Measurements from ENCODE around the gene ADAM12. TPM values are rescaled to one million over a fixed set of nuclear protein-coding genes. Genes with fewer than 3 reads are reported as not detected.

The ADAM12 gene
- polyA plus RNA-seq, 3 donors, result 1.0 to 9.2 (median 1.5) TPM

DNA sequence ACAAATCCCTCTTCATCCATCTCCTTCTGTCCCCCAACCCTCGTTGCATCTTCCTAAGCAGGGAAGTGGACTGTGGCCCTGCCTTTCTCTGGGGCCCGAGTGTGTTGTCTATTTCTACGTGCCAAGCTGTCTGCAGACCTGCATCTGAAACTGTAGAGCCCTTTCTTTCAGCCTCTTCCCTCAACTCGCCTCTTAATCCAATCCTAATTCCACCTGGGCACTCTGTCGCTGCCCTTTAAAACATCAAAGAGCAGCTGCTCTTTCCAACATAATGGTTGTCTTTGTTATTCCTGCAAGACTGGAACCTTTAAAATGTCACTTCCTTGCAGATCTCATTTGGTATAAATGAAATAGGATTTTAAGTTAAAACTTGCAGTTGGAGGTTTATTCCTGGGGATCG, 21.5 kb upstream of the ADAM12 start:
- WGBS, 3 donors, result 61 to 76% (median 73%) methylated on average over 6 of the region's 6 CpGs

DNA sequence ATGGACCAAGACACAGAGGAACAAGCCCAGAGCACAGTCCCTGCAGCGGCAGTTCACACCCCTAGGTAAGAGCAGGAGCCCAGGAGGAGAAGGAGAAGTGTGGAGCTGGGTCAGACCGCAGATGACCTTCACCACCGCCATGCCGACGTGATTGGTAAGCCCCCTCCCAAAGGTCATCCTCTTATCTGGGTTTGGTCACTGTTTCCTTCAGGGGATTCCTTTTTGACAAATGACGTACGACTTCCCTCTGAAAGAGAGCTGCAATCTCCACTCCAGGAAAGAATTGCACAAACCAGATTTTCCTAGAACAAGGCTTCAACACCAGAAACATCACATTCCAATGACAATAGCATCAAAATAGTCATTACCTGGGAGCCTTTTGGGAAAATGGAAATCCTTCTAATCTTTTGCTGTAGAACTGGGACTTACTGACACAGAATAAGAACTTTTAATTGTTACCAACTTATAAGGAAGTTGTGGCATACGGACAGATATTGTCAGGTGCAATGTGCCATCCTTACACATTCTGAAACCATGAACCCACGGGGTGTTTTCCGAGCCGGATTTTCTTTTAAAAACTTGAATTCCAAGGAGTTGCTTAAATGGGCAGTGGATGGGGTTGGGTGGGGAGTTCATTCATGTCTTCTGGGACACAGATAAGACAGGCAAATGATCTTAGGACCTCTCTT, 20.8 kb upstream of the ADAM12 start:
- H3K27ac ChIP-seq (ENCODE audit: low read depth, low read length), result no peak overlapping the region
- 34 to 44% (median 41%) methylated on average over 11 of the region's 11 CpGs for WGBS, 3 donors

More for the DNA sequence above, 21.5 kb upstream of the ADAM12 start:
- no peak overlapping the region for H3K27ac ChIP-seq (ENCODE audit: low read depth, low read length)

DNA sequence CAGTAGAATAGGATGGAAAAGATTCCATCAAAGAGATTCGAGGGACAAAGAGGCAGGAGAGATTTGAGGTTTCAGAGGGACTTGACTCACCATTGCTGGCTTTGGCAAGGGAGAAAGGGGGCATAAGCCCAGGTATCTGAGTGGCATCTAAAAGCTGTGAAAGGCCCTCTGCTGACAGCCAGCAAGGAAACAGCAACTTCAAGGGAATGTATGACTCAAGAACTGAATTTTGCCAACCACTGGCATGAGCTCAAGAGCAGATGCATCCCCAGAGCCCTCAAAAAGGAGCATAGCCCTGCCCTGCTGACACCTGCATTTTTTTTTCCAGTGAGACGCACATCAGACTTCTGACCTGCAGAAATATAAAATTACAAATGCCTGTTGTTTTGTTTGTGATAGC, 19.6 kb upstream of the ADAM12 start:
- 71 to 81% (median 78%) methylated on average over 2 of the region's 2 CpGs for WGBS, 3 donors
- H3K27ac ChIP-seq (ENCODE audit: low read depth, low read length), result no peak overlapping the region

DNA sequence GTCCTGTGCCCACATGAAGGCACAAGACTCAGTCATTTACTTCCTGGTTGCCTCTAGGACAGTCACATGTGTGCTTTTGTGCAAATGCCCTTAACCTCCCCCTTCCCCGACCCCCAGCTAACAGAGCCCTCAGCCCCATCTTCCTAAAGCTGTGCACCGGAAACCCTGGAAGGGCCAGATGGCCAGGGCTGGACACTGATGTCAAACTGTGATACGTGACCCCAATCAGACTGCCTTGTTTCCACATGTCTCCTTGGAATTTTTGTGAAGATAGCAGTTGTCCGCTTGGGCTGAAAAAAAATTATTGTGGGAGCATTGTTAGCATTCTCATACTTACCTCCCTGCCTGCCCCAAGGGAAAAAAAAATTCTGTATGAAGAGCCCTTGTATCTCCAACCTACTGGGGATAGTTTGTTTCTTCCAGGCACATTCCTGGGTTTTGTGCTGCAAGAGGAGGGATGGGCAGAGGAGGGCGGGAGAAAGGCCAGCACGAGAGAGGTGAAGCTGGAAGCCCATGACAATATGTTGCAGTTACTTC, 17.0 kb upstream of the ADAM12 start:
- 79 to 92% (median 81%) methylated on average over 6 of the region's 6 CpGs for WGBS, 3 donors
- H3K27ac ChIP-seq (ENCODE audit: low read depth, low read length), result no peak overlapping the region

- H3K27ac ChIP-seq (ENCODE audit: low read depth, low read length), result no peak overlapping the region
- 53 to 68% (median 62%) methylated on average over 7 of the region's 7 CpGs for WGBS, 3 donors
These were observed 14.7 kb upstream of the ADAM12 start for GRCh38 chr10:126402721-126403695.

GRCh38 chr10:126400641-126401040, 12.4 kb upstream of the ADAM12 start:
- WGBS, 3 donors, result 68 to 75% (median 72%) methylated on average over 4 of the region's 4 CpGs
- no peak overlapping the region for H3K27ac ChIP-seq (ENCODE audit: low read depth, low read length)

GRCh38 chr10:126398924-126399323, 10.6 kb upstream of the ADAM12 start:
- no peak overlapping the region for H3K27ac ChIP-seq (ENCODE audit: low read depth, low read length)
- 72 to 80% (median 76%) methylated on average over 4 of the region's 4 CpGs for WGBS, 3 donors

DNA sequence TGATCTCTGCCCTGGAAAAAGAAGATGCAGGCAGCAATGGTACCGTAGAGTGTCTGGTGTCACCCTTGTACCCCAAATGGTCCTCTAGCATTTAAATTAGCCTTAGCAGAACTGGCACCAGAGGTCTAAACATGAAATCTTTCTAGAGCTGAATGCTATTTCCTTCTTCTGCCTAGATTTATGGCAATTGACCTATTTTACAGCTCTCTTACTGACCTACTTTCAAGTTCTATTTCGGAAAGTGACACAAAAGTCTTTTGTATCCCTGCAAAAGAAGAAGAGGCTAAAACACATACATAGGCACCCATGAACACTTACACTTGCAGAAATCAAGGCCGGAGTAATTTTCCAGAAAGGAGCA, 10.1 kb upstream of the ADAM12 start:
- 73 to 82% (median 78%) methylated on average over 3 of the region's 3 CpGs for WGBS, 3 donors
- no peak overlapping the region for H3K27ac ChIP-seq (ENCODE audit: low read depth, low read length)

DNA sequence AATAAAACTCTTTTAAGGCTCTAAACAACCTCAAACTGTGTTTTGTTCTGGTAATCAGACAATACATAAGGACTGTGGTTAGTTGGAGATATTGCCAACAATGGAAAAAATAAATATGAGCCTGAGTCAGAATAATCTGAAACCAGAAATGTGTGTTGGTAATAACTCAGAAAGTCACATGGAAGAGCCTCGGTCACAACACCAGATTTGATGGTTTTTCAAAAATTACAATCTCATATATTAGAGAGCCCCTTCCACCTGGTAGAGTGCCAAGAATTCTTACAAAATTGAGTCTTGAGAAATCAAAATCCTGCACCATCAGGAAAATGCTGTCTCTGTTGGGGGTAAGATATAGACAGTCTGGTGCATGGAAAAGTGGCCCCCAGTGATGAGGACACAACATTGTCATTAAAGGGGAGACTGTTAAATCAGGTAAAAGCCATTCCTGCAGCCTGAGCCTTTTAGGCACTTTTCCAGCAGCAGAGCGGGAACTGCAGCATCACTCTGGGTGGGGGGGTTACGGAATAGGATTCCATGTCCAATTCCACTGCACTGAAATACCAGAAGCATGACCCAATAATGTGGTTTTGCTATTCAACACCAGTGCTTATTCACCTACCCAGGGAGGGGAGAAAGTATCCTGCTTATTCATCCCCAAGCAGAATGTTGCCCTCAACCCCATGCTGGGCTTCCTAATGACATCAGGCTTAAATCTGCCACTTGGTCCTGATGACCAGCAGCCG, 9.5 kb upstream of the ADAM12 start:
- no peak overlapping the region for H3K27ac ChIP-seq (ENCODE audit: low read depth, low read length)
- 74 to 77% (median 76%) methylated on average over 4 of the region's 4 CpGs for WGBS, 3 donors

DNA sequence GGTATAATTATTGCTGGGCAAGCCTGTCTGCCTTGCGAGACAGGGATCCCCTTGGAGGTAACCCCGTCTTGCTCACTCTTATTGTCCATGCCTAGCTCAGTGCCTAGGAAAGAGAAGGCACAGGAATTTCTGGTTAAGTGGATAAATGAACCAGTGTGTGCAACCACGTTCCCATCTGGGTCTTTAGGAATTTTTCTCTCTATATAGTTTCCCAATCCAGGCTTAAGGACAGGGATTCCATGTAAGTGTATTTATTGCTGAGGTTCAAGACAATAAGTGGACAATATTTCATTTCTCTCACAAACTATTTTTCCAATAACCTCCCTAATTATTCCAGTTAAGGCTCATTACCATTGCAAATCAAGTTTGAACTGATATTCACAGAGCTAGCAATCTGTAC, 8.9 kb upstream of the ADAM12 start:
- WGBS, 3 donors, result 72 to 87% (median 85%) methylated on average over 3 of the region's 3 CpGs
- no peak overlapping the region for H3K27ac ChIP-seq (ENCODE audit: low read depth, low read length)

DNA sequence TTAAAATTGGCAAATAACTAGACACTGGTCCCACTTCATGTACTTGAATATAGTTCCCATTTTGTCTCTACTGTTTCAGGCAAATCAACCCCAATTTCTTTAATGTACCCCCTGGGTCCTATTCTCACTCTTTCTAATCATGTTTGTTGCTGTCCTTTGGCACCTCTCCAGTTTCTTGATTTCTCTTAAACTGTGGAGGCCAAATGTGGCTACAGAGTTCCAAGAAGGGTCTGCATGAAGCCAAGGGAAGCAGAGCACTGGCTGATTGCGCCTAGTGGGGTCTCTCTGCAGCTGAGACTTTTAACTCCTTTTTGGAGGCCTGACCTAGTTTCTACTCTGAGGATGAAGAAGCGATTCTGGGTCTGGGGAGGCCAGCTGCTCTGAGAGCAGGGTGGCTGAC, 6.7 kb upstream of the ADAM12 start:
- WGBS, 3 donors, result 72 to 88% (median 78%) methylated on average over 2 of the region's 2 CpGs

GRCh38 chr10:126393076-126393475, 4.8 kb upstream of the ADAM12 start:
- WGBS, 3 donors, result 87 to 93% (median 87%) methylated on average over 3 to 4 of the region's 4 CpGs

More for the DNA sequence above, 6.7 kb upstream of the ADAM12 start:
- no peak overlapping the region for H3K27ac ChIP-seq (ENCODE audit: low read depth, low read length)

GRCh38 chr10:126392469-126392868, 4.2 kb upstream of the ADAM12 start:
- H3K27ac ChIP-seq (ENCODE audit: low read depth, low read length), result no peak overlapping the region
- 63 to 83% (median 81%) methylated on average over 8 of the region's 8 CpGs for WGBS, 3 donors

More at GRCh38 chr10:126393076-126393475, 4.8 kb upstream of the ADAM12 start:
- H3K27ac ChIP-seq (ENCODE audit: low read depth, low read length), result no peak overlapping the region

DNA sequence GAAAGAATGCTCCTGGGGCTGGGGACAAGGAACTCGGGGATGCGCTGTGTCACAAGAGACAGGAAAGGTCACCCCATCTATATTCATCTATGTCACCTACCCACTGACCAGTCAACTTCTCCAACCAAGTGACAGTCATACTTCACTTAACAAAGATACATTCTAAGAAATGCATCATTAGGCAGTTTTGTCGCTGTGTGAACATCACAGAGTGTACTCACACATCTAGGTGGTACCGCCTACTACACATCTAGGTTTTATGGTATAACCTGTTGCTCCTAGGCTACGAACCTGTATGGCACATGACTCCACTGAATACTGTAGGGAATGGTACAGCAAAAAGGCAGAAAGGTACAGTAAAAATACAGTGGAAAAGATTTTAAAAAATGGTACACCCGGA, 3.8 kb upstream of the ADAM12 start:
- 91 to 92% (median 91%) methylated on average over 6 of the region's 6 CpGs for WGBS, 3 donors

DNA sequence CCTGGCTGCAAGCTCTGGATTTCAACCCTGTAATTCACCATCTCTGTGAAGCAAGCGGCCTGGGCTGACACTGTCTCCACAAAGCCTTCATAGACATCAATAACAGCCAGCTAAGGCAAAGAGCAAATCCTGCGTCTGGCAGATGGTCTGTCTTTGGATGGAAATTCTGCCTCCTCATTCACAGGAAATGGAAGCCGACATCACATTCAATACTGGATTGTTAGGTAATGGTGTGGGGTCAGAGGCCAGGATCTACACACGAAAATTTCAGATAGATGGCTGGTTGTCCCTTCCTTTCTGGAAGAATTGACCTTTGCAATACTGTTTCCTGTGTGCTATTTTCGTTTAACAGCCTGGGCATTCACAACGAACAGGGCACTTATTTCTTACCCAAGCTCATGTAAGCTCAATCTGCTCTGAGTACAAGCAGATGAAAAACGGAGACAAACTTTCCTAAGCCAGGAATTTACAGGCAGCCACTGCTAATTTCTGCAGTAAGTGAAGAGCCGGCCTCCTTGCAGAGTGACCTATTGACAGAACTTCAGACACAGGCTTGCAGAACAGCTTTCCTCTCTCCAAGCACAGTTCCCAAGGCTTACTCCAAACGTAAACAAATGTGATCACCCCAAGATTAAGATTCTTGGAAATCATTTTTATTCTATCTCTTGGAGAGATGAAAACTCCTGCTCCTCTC, 3.1 kb upstream of the ADAM12 start:
- WGBS, 3 donors, result 27 to 29% (median 28%) methylated on average over 9 of the region's 9 CpGs
- no peak overlapping the region for H3K27ac ChIP-seq (ENCODE audit: low read depth, low read length)

More for the DNA sequence above, 3.8 kb upstream of the ADAM12 start:
- H3K27ac ChIP-seq (ENCODE audit: low read depth, low read length), result no peak overlapping the region

GRCh38 chr10:126390324-126390723, 2.0 kb upstream of the ADAM12 start:
- no peak overlapping the region for H3K27ac ChIP-seq (ENCODE audit: low read depth, low read length)

DNA sequence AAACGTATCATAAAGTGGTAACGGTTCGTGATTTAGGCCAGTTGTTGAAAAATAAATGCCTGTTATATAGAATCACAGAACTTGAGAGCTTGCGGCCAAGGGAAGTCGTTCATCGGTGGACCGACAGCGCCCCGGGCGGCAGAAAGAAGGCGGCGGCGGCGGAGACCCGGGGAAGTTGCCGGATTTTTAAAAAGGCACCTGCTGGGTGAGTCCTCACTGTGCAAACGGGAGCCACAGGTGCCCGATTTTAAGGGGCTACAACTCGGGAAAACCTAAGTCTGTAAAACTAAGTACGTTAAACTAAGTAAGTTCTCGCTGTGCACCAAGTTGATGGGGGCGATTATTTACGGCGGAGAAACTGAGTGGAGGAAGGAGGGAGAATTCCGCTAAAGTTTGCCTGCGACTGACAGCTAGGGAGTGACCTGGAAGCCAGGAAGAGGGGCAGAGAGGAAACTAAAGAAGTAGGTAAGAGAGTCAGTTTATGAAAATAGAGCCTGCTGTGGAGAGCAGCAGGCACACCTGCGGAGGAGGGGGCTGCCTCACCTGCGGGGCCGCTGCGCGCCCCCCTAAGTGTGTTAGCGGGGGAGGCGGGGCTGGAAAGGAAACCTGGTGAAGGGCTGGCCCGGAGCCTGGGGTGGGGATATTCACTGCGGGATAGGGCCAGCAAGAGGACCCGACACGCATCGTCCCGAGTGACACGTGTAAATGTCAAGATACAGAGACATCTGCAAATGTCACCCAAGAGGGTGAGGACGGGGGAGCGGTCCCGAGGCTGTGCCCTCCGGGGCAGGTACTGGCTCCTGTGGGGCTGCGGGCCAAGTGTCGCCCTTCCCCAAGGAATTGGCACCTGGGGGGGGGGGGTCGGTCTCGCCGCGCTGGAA, 996 bp downstream of the ADAM12 start:
- WGBS, 3 donors, result 1 to 2% (median 1%) methylated on average over 47 to 50 of the region's 50 CpGs
- H3K27ac ChIP-seq (ENCODE audit: low read depth, low read length), result no peak overlapping the region

More at GRCh38 chr10:126390324-126390723, 2.0 kb upstream of the ADAM12 start:
- WGBS, 3 donors, result 85 to 92% (median 90%) methylated on average over 4 of the region's 4 CpGs

Measured in adipose tissue (tissue), 3 donors.